DND-41 (cell line): ENCODE data around the gene PPP4C.

Experiments used
- ATAC-seq: fragments of 200-7000 bp; cut with Tn5 transposase; 3 replicates; pipeline ENCODE4 v1.9.1; 2021; ENCODE audit warnings: low read depth; ENCODE audit not compliant: insufficient read depth
- DNase-seq: peaks from one replicate; pipeline ENCODE4 v3.0.0-alpha.2; 2020
- H2AFZ ChIP-seq: 2 replicates; pipeline ENCODE4 v1.6.0; 2012; ENCODE audit warnings: low read depth, low read length
- H3K27ac ChIP-seq: 2 replicates; pipeline ENCODE4 v1.5.1; 2012; ENCODE audit warnings: low read length, inconsistent platforms
- H3K27me3 ChIP-seq: fragments of 200-600 bp; sonication (generic); 2 replicates; pipeline ENCODE4 v1.6.0; 2012; ENCODE audit warnings: low read length, mild to moderate bottlenecking, inconsistent platforms; ENCODE audit not compliant: insufficient read depth, poor library complexity
- H3K36me3 ChIP-seq: 2 replicates; pipeline ENCODE4 v1.5.1; 2012; ENCODE audit warnings: low read length, inconsistent platforms; ENCODE audit not compliant: insufficient read depth
- H3K4me1 ChIP-seq: 2 replicates; pipeline ENCODE4 v1.5.1; 2012; ENCODE audit warnings: mild to moderate bottlenecking, low read length; ENCODE audit not compliant: insufficient read depth
- H3K4me2 ChIP-seq: 2 replicates; pipeline ENCODE4 v1.6.0; 2012; ENCODE audit warnings: mild to moderate bottlenecking, moderate library complexity, low read length, inconsistent platforms; ENCODE audit not compliant: insufficient read depth
- H3K4me3 ChIP-seq, 2 experiments: fragments of 200-600 bp in 1 of 2; shearing (Covaris generic) in 1 of 2; 2 replicates each; pipeline ENCODE4 v1.5.1; 2012 to 2016; ENCODE audit warnings: inconsistent platforms in 2 of 2, low read length in 2 of 2, mild to moderate bottlenecking in 2 of 2, low read depth in 1 of 2, moderate library complexity in 1 of 2
- H3K79me2 ChIP-seq: 2 replicates; pipeline ENCODE4 v1.6.0; 2012; ENCODE audit warnings: low read length, inconsistent platforms; ENCODE audit not compliant: insufficient read depth
- H3K9ac ChIP-seq: 2 replicates; pipeline ENCODE4 v1.6.0; 2012; ENCODE audit warnings: low read depth, mild to moderate bottlenecking, inconsistent platforms, low read length, moderate library complexity
- H3K9me3 ChIP-seq: 2 replicates; pipeline ENCODE4 v1.5.1; 2012; ENCODE audit warnings: low read length, moderate library complexity, mild to moderate bottlenecking, inconsistent platforms; ENCODE audit not compliant: insufficient read depth, severe bottlenecking
- H4K20me1 ChIP-seq: 2 replicates; pipeline ENCODE4 v1.6.0; 2012; ENCODE audit warnings: low read length; ENCODE audit not compliant: insufficient read depth
- EZH2 ChIP-seq: IDR thresholded peaks from 3 replicates; pipeline ENCODE4 v1.6.1; 2012; ENCODE audit warnings: borderline replicate concordance, low read depth, mild to moderate bottlenecking, moderate library complexity, low read length, inconsistent platforms; ENCODE audit not compliant: severe bottlenecking
- TF ChIP-seq, protein P1 (sequence below): IDR thresholded peaks from 2 replicates; pipeline ENCODE4 v1.5.1; 2012; ENCODE audit warnings: borderline replicate concordance, low read length, moderate library complexity, mild to moderate bottlenecking; ENCODE audit not compliant: poor library complexity, severe bottlenecking; ENCODE audit errors: extremely low read depth

The PPP4C gene

GRCh38 chr16:30075503-30076275, at the start of gene PPP4C:
TSS of gene PPP4C (plus strand) at chr16:30075994. CDS start at chr16:30076378, 384 bp downstream.
- Histone ChIP-seq H3K4me3 (peak within 1 kb of the TSS; percentile 65 to 70), H2AFZ (peak within 1 kb of the TSS; percentile 65), H4K20me1 (peaks cover 35% of the 10 kb centered on the region), H3K36me3 (peaks cover 59% of the 10 kb centered on the region), H3K4me2 (peak within 1 kb of the TSS; percentile 96), H3K27me3 (no peaks in the 10 kb centered on the region), H3K9me3 (no peaks in the 10 kb centered on the region), H3K79me2 (peaks cover 51% of the 10 kb centered on the region), H3K9ac (peak within 1 kb of the TSS; percentile 73), H3K27ac (peak within 1 kb of the TSS; percentile 76), H3K4me1 (peaks cover 32% of the 10 kb centered on the region)
- TF ChIP-seq, protein P1, sequence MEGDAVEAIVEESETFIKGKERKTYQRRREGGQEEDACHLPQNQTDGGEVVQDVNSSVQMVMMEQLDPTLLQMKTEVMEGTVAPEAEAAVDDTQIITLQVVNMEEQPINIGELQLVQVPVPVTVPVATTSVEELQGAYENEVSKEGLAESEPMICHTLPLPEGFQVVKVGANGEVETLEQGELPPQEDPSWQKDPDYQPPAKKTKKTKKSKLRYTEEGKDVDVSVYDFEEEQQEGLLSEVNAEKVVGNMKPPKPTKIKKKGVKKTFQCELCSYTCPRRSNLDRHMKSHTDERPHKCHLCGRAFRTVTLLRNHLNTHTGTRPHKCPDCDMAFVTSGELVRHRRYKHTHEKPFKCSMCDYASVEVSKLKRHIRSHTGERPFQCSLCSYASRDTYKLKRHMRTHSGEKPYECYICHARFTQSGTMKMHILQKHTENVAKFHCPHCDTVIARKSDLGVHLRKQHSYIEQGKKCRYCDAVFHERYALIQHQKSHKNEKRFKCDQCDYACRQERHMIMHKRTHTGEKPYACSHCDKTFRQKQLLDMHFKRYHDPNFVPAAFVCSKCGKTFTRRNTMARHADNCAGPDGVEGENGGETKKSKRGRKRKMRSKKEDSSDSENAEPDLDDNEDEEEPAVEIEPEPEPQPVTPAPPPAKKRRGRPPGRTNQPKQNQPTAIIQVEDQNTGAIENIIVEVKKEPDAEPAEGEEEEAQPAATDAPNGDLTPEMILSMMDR: peak; percentile 40
- no peak for TF ChIP-seq EZH2
- ATAC-seq (peak; percentile 90), DNase-seq (peak; percentile 90)

- ATAC-seq (no peak), DNase-seq (no peak)
- TF ChIP-seq, protein P1: no peak
- no peak for TF ChIP-seq EZH2
- no peak overlapping the region for H2AFZ ChIP-seq
- no peak overlapping the region for H3K4me3 ChIP-seq
- peaks cover 5% of the 10 kb centered on the region; the same call in 1 of the 2 replicates for H3K4me1 ChIP-seq
- H3K27ac ChIP-seq: no peak overlapping the region
- no peaks in the 10 kb centered on the region for H3K9me3 ChIP-seq
- H3K79me2 ChIP-seq: no peaks in the 10 kb centered on the region
- H3K4me2 ChIP-seq: no peak overlapping the region
- no peak overlapping the region for H3K9ac ChIP-seq
- H4K20me1 ChIP-seq: peaks cover 9% of the 10 kb centered on the region; the same call in 1 of the 2 replicates
- H3K27me3 ChIP-seq: no peaks in the 10 kb centered on the region
- no peaks in the 10 kb centered on the region for H3K36me3 ChIP-seq
These were observed 49.3 kb upstream of the PPP4C start for GRCh38 chr16:30026449-30026848.

DNA sequence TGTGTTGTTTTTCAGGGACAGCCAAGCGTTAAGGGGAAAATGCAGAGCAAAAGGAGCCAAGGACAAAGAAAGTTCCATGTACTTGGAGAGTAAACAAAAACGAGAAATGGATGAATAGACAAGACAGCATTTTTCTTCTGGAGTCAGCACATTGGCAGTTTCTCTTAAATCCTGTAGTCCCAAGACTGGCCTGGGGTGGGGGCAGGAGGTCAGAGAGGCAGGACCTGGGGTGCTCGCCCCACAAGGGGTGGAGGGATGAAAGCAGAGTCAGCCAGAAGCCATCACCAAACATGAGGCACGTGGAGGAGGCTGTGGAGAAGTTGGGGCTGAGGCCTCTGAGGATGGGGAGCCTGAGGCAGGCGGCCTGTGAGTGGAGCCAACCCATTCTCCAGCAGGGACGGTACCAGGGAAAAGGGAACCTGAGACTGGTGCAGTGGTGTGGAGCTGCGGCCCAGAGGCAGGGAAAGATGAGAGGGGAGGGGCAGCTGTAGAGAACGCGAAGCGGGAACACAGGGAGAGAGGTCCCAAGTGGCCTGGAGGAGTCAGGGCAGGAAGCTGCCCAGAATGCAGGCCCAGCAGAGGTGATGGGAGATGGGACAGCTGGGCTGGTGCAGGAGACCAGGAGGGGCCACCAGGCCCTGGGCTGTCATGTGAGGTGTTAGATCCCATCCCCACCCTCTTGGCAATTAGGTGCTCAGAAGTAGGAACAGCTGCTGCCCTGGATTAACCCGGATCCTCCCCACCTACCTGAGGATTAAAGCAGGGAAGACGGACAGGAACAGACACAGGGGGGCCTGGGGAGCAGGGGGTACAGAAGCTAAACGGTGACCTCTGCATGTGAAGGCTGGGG, 48.0 kb upstream of the PPP4C start:
- Histone ChIP-seq H3K36me3 (no peaks in the 10 kb centered on the region), H3K4me3 (no peak overlapping the region), H3K9ac (no peak overlapping the region), H2AFZ (no peak overlapping the region), H3K27ac (no peak overlapping the region), H3K4me2 (no peak overlapping the region), H3K79me2 (no peaks in the 10 kb centered on the region), H3K4me1 (no peaks in the 10 kb centered on the region), H3K9me3 (no peaks in the 10 kb centered on the region), H3K27me3 (no peaks in the 10 kb centered on the region), H4K20me1 (peaks cover 9% of the 10 kb centered on the region; the same call in 1 of the 2 replicates)
- ATAC-seq: no peak
- no peak for TF ChIP-seq EZH2
- TF ChIP-seq, protein P1: no peak
- no peak for DNase-seq
